DMS153 treated with DMSO at 0.1 percent for 48 hours (cell line): ENCODE data around the gene PADI3.

Experiments used
- DNase-seq: peaks from one replicate; lab custom pipeline; 2025; ENCODE audit not compliant: unreplicated experiment; lab: John Stamatoyannopoulos, UW

PADI3 gene

DNA sequence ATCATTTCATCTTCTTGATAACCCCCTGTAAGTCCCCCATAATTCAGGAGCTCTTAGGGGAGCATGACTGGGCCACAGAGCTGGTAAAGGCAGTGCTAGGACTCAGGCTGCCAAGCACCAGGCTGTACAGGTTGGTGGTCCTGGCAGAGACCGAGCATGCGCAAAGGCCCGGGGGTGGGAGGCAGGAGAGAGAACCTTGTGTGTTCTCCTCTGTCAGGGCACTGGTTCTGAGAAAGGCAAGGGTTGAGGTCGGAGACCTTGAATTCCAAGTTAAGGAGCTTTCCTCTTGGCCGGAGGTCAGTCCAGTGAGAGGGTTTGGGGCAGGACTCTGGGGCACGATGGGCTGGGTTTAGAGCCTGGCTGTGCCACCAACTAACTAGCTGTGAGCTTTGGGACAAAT, 23.2 kb downstream of the PADI3 start:
- no peak for DNase-seq

DNA sequence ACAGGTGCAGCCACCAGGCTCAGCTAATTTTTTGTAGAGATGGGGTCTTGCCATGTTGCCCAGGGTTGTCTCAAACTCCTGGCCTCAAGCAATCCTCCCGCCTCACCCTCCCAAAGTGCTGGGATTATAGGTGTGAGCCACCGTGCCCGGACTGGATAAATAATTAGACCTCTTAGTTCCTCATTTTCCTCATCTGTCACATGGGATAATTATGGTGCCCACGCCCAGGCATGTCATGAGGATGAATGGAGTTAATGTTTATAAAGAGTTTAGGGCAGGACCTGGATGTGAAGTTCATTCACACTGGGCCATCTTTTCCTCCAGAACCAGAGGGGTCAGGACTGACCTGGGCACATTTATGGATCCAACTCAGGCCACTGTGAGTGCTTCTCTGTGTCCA, 23.7 kb downstream of the PADI3 start:
- no peak for DNase-seq

GRCh38 chr1:17273096-17273495, 24.2 kb downstream of the PADI3 start:
- no peak for DNase-seq

DNA sequence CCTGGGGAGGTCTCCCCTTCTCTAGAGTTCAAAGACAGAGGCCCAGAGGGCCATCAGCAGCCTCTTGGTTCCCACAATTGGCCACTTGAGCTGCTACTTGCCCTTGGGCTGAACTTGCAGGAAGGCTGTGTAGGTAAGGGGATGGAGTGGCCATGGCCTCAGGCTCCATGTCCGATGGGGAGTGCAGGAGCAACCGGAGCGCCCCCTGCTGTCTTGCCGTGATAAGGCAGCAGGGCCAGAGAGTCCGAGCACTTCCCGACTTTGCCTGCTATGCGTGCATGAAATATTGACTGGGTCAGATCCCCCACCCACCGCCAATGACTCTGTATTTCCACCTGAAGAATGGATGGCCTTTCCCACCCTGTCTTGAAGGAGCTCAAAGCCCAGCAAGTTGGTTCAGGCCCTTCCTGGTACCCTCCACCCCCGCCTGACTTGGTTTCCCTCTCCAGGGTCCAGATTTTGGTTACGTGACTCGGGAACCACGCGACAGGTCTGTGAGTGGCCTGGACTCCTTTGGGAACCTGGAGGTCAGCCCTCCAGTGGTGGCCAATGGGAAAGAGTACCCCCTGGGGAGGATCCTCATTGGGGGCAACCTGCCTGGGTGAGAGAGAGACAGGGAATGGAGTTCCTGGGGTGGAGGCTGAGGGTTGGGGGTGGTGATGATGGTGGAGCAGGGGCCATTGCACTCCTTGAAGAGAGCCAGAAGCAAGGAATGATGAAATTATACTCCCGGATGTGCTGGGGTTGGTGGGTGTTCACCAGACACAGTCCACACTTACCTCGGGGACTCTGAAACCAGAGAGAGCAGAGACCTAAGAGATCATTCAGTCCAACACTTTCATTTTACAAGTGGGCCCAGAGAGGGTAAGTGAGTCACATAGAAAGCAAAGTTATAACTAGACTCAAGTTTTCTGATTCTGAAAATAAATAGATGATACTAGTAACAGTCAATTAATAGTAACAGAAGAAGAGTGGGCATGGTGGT, 25.6 kb downstream of the PADI3 start:
- DNase-seq: no peak

- DNase-seq: no peak
Measured at GRCh38 chr1:17276568-17276967, 27.7 kb downstream of the PADI3 start.

DNA sequence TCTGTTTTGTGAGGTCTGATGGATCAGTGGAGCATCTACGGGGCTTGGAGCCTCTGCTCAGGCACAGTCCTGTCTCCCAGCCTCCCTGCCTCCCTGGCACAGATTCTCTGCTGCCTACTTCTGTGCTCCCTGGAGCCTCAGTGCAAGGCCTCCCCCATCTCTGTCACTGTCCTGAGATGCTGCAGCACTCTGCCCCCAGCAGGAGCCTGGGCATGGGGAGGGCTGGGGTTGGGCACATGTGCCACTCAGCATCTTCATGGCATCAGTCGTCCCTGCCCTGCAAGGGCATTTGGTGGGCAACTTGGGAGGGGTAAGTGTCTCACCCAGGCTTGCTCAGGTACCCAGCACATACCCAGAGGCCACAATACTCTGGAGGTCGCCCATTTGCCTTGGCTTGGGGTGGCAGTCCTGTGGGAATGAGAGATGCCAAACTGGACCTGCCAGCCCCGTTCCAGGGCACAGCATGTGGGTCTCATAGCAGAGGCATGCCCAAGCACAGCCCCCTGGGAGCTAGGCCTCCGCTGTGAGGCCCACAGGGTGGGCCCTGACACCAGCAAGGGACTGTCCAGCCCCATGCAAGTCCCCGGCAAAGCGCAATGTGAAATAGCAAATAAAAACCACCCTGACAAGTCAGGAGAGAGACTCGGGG, 28.7 kb downstream of the PADI3 start:
- DNase-seq: no peak

DNA sequence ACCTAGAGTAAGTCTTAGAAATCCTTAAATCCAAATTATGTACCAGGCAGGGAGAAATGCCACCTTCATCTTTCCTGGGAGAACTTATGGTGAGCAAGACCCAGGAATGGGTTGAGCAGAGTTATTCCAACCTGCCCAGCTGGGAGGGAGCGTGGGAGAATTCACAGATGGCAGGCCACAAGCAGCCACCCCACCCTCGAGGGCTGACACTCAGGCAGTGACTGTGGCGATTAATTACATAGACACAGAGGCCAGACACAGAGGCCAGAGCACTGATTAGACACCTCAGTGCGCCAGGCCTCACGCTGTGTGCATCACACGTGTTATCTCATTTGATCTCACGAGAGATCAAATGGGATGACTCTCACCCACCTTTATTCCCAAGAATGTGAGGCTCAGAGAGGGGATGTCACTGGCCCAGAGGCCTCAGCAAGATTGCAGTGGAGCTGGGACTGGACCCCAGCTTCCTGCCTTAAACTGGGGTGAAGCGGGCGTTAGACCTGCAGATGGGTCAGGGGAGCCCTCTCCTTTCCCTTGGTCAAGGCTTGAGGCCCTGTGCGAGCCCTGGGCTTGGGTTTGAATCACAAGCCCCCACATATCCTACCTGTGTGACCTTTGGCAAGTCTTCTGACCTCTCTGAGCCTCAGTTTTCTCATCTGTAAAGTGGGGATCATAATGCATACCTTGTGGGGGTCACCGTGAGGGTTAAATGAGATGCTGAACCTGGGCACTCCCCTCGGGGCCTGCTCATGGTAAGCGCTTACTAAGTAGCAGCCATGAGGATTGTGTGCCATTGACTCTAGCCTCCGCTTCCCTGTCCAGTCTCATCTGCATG, 30.3 kb downstream of the PADI3 start:
- no peak for DNase-seq

- no peak for DNase-seq
Measured at GRCh38 chr1:17280436-17280835, 31.5 kb downstream of the PADI3 start.

- DNase-seq: no peak
Measured at GRCh38 chr1:17280894-17281293, 32.0 kb downstream of the PADI3 start.

DNA sequence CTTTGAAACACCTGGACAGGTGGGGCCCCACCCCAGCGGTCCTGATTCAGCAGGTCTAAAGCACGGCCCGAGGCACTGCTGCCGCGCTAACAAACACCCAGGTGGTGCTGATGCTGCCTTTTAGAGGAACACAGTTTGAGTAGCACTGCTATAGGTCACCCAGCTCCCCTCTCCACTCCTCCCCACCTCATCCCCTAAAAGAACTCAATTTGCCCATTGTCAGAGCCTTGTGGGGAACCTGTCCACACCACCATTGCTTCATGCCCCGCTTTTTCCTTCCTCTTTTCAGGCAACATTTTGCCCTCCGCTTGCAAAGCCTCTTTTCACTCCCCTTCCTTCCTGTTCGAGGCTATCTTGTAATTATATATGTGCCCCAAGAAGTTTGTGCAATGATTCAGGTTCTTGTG, 32.9 kb downstream of the PADI3 start:
- no peak for DNase-seq

DNA sequence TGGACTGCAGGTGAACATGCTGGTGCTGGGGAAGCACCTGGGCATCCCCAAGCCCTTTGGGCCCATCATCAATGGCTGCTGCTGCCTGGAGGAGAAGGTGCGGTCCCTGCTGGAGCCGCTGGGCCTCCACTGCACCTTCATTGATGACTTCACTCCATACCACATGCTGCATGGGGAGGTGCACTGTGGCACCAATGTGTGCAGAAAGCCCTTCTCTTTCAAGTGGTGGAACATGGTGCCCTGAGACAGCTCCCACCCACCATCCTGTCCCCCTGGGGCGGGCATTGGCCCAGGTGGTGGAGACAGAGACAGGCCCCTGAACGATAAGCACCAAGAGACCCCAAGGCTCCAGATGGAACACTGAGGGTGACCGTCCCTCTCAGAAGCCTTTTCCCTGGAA, 33.9 kb downstream of the PADI3 start:
- DNase-seq: no peak

DNA sequence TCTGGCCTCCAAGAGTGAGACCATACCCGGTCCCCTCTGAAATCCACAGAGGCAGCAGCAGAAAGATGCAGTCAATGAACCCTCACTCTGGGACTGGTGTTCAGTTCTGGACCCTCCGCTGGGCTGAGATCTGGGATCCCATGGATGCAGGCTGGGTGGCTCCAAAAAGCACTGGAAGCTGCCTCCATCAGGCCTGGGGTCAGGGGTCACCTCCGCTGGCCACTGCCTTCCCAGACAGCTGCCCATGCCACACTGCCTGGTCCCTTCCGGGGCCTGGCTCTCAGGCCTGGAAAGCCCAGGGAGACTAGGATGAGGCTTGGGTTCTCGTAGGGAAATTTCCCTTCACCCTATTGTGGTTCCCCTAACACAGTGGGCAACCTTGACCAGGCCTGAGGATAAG, 37.7 kb downstream of the PADI3 start:
- DNase-seq: no peak

GRCh38 chr1:17287130-17287776, 38.4 kb downstream of the PADI3 start:
- DNase-seq: no peak

GRCh38 chr1:17289721-17290120, 40.8 kb downstream of the PADI3 start:
- DNase-seq: no peak

DNA sequence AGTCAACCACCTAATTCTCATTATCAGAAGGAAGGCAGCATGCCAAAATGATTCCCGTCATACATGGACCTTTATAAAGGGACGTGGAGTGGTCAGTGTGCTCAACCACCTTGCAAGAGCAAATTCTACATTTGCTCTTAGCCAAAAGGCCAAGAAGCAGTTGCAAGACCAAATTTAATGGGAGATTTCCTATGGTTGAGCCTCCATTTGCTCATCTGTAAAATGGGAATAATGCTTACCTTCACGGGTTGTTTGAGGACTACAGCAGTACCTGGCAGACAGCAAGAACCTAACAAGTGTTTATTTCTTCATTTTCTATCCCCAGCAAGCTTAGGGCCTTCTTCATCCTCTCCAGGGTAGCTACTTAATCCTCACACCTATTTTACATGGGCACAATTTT, 41.7 kb downstream of the PADI3 start:
- DNase-seq: no peak

GRCh38 chr1:17292299-17293160, 43.6 kb downstream of the PADI3 start:
- DNase-seq: no peak

DNA sequence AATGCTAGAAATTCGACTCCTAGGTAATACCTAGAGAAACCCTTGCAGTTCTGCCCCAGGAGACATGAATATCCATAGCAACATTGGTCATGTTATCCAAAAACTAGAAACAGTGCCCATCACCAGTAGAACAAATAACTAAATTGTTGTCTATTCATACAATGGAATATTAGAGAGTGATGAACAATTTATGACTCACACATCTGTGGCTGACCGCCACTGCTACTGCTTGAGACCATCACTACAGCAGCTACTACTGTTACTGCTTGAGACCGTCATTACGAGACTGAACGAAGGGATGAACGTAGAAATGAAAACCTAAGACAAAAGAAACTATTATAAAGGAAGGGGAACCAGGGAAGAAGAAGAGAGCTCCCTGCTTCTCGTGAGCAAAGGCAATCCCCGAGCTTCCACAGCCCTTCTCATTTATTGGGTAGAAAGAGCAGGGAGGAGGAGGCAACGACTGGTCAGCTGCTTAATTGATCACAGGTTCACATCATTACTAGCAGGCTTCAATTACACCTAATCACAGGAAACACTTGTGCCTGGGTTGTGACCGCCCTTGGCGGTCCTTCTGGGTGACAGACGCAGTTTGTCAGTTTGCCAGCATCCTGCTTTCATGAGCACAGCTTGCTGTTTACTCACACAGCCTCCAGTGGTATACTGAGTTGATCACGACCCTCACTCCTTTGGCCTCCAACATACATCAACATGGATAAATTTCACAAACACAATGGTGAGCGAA, 45.0 kb downstream of the PADI3 start:
- no peak for DNase-seq

- DNase-seq: no peak
Measured at GRCh38 chr1:17295292-17295691, 46.4 kb downstream of the PADI3 start.

DNA sequence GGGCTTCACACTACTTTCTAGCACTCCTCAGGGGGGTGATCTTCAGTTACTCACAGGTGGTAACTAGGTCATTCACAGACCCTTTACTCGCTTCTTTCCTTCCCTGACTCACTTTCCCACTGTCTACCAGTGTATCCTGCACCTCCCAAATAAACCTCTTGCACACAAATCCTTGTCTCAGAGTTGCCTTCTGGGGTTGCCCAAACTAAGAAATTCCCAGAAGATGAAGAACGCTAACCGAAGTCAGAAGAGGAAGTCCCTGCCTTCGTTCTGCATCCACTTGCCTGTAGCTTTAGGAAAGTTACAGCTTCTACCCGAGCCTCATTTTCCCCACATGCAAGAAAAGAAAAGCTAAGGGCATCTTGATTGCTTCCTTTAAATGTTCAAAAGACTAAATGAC, 47.2 kb downstream of the PADI3 start:
- DNase-seq: no peak
